ENCODE results near the gene VPS13D. TPM values are rescaled to one million over a fixed set of nuclear protein-coding genes. Genes with fewer than 3 reads are reported as not detected.

VPS13D gene
- total RNA-seq, 4 donors from 2014 or later = 42.5 to 103 (median 59.8) TPM

- Histone ChIP-seq H3K4me1 (peaks cover 56 to 92% (median 69%) of the 10 kb centered on the region in 3 donors), H3K27ac (peak overlapping the region; percentile 77 to 92 (median 89)), H3K27me3 (no peaks in the 10 kb centered on the region), H3K36me3 (peaks cover 0 to 9% (median 0%) of the 10 kb centered on the region in 3 donors), H3K9me3 (no peaks in the 10 kb centered on the region), H3K4me3 (no peak overlapping the region)
- 18 to 22% methylated on average over 1 of the region's 1 CpG for WGBS, 2 donors
- TF ChIP-seq, protein P1, sequence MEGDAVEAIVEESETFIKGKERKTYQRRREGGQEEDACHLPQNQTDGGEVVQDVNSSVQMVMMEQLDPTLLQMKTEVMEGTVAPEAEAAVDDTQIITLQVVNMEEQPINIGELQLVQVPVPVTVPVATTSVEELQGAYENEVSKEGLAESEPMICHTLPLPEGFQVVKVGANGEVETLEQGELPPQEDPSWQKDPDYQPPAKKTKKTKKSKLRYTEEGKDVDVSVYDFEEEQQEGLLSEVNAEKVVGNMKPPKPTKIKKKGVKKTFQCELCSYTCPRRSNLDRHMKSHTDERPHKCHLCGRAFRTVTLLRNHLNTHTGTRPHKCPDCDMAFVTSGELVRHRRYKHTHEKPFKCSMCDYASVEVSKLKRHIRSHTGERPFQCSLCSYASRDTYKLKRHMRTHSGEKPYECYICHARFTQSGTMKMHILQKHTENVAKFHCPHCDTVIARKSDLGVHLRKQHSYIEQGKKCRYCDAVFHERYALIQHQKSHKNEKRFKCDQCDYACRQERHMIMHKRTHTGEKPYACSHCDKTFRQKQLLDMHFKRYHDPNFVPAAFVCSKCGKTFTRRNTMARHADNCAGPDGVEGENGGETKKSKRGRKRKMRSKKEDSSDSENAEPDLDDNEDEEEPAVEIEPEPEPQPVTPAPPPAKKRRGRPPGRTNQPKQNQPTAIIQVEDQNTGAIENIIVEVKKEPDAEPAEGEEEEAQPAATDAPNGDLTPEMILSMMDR (IDR thresholded peaks at IDR 0.05) = no peak
- no peak for TF ChIP-seq POLR2A (IDR thresholded peaks at IDR 0.05)
- intact Hi-C loops (cut with DNase I) = no loop called here
- no peak for DNase-seq
These were observed 245.3 kb downstream of the VPS13D start for GRCh38 chr1:12475101-12475500.

GRCh38 chr1:12475530-12475934 is 245.7 kb downstream of the VPS13D start:
- Histone ChIP-seq H3K27ac (peak overlapping the region; percentile 77 to 92 (median 89)), H3K9me3 (no peaks in the 10 kb centered on the region), H3K36me3 (peaks cover 0 to 9% (median 0%) of the 10 kb centered on the region in 3 donors), H3K4me1 (peaks cover 56 to 94% (median 72%) of the 10 kb centered on the region in 3 donors), H3K27me3 (no peaks in the 10 kb centered on the region), H3K4me3 (no peak overlapping the region)
- 21 to 31% methylated on average over 3 of the region's 3 CpGs for WGBS, 2 donors
- intact Hi-C loops (cut with DNase I) = no loop called here
- TF ChIP-seq, protein P1 (IDR thresholded peaks at IDR 0.05) = peak in 1 of 6 experiments; percentile 5
- no peak for TF ChIP-seq POLR2A (IDR thresholded peaks at IDR 0.05)
- DNase-seq = no peak

- TF ChIP-seq POLR2A (IDR thresholded peaks at IDR 0.05) = no peak
- TF ChIP-seq, protein P1 (IDR thresholded peaks at IDR 0.05) = no peak
- DNase-seq = no peak
- Histone ChIP-seq H3K4me3 (no peak overlapping the region), H3K27me3 (no peaks in the 10 kb centered on the region), H3K4me1 (peaks cover 57 to 98% (median 76%) of the 10 kb centered on the region in 3 donors), H3K36me3 (peaks cover 0 to 9% (median 0%) of the 10 kb centered on the region in 3 donors), H3K27ac (peak overlapping the region; percentile 79 to 92 (median 89)), H3K9me3 (no peaks in the 10 kb centered on the region)
- intact Hi-C loops (cut with DNase I) = no loop called here
- 56 to 67% methylated on average over 2 of the region's 2 CpGs for WGBS, 2 donors
These were observed 246.1 kb downstream of the VPS13D start for GRCh38 chr1:12475947-12476346.

DNA sequence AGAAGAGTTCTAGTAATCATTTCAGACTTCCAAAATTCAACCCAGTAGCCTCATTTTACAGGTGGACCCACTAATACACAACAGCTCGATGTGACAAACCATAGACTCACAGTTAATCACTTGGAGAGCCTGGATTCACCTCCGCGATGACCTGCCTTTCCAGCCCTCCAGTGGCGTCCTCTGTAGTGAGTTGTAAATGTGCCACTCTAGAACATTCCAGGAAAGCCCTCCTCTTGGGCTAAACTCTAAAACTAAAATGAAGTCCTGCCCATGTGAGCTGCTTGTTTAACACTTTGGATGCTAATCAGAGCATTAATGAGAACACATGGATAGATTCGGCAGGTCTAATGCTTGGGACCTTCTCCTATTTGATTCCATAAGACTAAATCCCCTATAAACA is 247.5 kb downstream of the VPS13D start:
- Histone ChIP-seq H3K27me3 (no peaks in the 10 kb centered on the region), H3K9me3 (no peaks in the 10 kb centered on the region), H3K4me1 (peaks cover 70 to 100% (median 85%) of the 10 kb centered on the region in 3 donors), H3K27ac (peak overlapping the region; percentile 79 to 92 (median 89)), H3K4me3 (no peak overlapping the region), H3K36me3 (peaks cover 0 to 6% (median 0%) of the 10 kb centered on the region in 3 donors)
- 74 to 88% methylated on average over 5 of the region's 5 CpGs for WGBS, 2 donors
- intact Hi-C loops (cut with DNase I) = no loop called here
- no peak for DNase-seq
- TF ChIP-seq, protein P1 (IDR thresholded peaks at IDR 0.05) = no peak
- TF ChIP-seq POLR2A (IDR thresholded peaks at IDR 0.05) = no peak

- H3K4me3 ChIP-seq = peak overlapping the region in 1 of 4 donors; percentile 2
- H3K27me3 ChIP-seq = no peaks in the 10 kb centered on the region
- DNase-seq = peak; percentile 42
- peaks cover 68 to 98% (median 77%) of the 10 kb centered on the region in 3 donors for H3K4me1 ChIP-seq
- peak overlapping the region; percentile 79 to 92 (median 89) for H3K27ac ChIP-seq
- intact Hi-C loops (cut with DNase I) = no loop called here
- 4 to 17% methylated on average over 3 to 19 of the region's 19 CpGs for WGBS, 2 donors
- TF ChIP-seq POLR2A (IDR thresholded peaks at IDR 0.05) = peak in 1 of 4 donors; percentile 2
- TF ChIP-seq, protein P1 (IDR thresholded peaks at IDR 0.05) = no peak
- peaks cover 0 to 4% (median 0%) of the 10 kb centered on the region in 3 donors for H3K36me3 ChIP-seq
- no peaks in the 10 kb centered on the region for H3K9me3 ChIP-seq
These were observed 248.2 kb downstream of the VPS13D start for GRCh38 chr1:12477936-12478611.

All from esophagus squamous epithelium (tissue), 5 donors.